Esophagus muscularis mucosa (tissue), 4 donors: ENCODE results near the gene SLC38A8.

Source experiments
- EP300 ChIP-seq: sonication (generic); formaldehyde crosslinking; IDR thresholded peaks from one replicate; pipeline ENCODE4 v1.6.1; 2017; ENCODE audit warnings: antibody characterized with exemption
- POLR2A ChIP-seq: fragments of 450-650 bp; IDR thresholded peaks from one replicate; pipeline ENCODE4 v1.6.1; 2017; ENCODE audit warnings: antibody characterized with exemption, moderate library complexity, mild to moderate bottlenecking, low read depth
- POLR2AphosphoS5 ChIP-seq, 2 donors: sonication (generic); formaldehyde crosslinking; IDR thresholded peaks; one replicate each; pipeline ENCODE4 v1.6.1; 2017; ENCODE audit warnings: antibody characterized with exemption in 2 of 2
- TF ChIP-seq, protein P1 (sequence below), 3 experiments: fragments of 200-600 bp in 2 of 3; fragments of 450-650 bp in 1 of 3; sonication (generic) in 2 of 3; IDR thresholded peaks; one replicate each; pipeline ENCODE4 v1.5.1; 2017 to 2019; ENCODE audit warnings: antibody characterized with exemption in 3 of 3, mild to moderate bottlenecking in 2 of 3, moderate library complexity in 1 of 3

DNA sequence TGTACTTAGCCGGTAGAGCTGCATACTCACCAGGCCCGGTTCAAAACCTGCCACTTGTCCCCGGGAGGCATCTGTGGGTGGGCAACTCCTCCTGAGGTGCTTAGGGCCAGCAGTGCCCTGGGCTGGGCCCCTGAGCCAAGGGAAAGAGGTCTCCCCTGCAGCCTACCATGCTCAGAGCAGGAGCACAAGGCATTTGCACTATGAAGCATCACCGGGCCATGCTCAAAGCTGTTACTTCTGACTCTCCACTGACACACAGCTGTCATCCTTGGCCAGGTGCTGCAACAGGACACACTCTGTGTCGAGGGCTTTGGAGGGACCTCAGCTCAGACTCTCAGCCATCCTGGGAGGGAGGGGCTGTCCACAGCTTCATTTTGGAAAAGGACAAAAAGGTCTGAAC is 37.2 kb downstream of the SLC38A8 start:
- TF ChIP-seq, protein P1, sequence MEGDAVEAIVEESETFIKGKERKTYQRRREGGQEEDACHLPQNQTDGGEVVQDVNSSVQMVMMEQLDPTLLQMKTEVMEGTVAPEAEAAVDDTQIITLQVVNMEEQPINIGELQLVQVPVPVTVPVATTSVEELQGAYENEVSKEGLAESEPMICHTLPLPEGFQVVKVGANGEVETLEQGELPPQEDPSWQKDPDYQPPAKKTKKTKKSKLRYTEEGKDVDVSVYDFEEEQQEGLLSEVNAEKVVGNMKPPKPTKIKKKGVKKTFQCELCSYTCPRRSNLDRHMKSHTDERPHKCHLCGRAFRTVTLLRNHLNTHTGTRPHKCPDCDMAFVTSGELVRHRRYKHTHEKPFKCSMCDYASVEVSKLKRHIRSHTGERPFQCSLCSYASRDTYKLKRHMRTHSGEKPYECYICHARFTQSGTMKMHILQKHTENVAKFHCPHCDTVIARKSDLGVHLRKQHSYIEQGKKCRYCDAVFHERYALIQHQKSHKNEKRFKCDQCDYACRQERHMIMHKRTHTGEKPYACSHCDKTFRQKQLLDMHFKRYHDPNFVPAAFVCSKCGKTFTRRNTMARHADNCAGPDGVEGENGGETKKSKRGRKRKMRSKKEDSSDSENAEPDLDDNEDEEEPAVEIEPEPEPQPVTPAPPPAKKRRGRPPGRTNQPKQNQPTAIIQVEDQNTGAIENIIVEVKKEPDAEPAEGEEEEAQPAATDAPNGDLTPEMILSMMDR (IDR thresholded peaks at IDR 0.05): no peak
- no peak for TF ChIP-seq POLR2A
- no peak for TF ChIP-seq POLR2AphosphoS5 (IDR thresholded peaks at IDR 0.05)
- TF ChIP-seq EP300: no peak
